Endodermal cell (in vitro differentiated cells): ENCODE results near the gene RLN2. TPM values are rescaled to one million over a fixed set of nuclear protein-coding genes. Genes with fewer than 3 reads are reported as not detected.
"Not testable (repeated sequence)": the region's sequence is repeated elsewhere in the genome, so short reads cannot be mapped to it uniquely, and the experiment has no call there.

Source experiments
- DNase-seq: peaks from one replicate; pipeline ENCODE4 v3.0.0-alpha.2; 2017
- H3K27ac ChIP-seq: 2 replicates; pipeline ENCODE4 v1.5.1; 2013; ENCODE audit warnings: mild to moderate bottlenecking, low read depth, low read length, moderate library complexity
- H3K27me3 ChIP-seq: 2 replicates; pipeline ENCODE4 v1.6.1; 2013; ENCODE audit warnings: mild to moderate bottlenecking, low read length, moderate library complexity; ENCODE audit not compliant: insufficient read depth, control insufficient read depth, poor library complexity, severe bottlenecking
- H3K36me3 ChIP-seq: 2 replicates; pipeline ENCODE4 v1.7.0; 2013; ENCODE audit warnings: mild to moderate bottlenecking, low read length, moderate library complexity; ENCODE audit not compliant: control insufficient read depth, insufficient read depth
- H3K4me1 ChIP-seq: one replicate; pipeline ENCODE4 v1.7.0; 2013; ENCODE audit warnings: low read length; ENCODE audit not compliant: control insufficient read depth, insufficient read depth
- H3K4me3 ChIP-seq: 2 replicates; pipeline ENCODE4 v1.5.1; 2013; ENCODE audit warnings: mild to moderate bottlenecking, low read length, moderate library complexity
- H3K9ac ChIP-seq: 2 replicates; pipeline ENCODE4 v1.6.1; 2013; ENCODE audit warnings: mild to moderate bottlenecking, low read length, moderate library complexity; ENCODE audit not compliant: poor library complexity, severe bottlenecking; ENCODE audit errors: extremely low read depth
- H3K9me3 ChIP-seq: 2 replicates; pipeline ENCODE4 v1.6.1; 2013; ENCODE audit warnings: mild to moderate bottlenecking, low read length, moderate library complexity; ENCODE audit not compliant: control insufficient read depth
- H3K27ac Mint-ChIP-seq: 2 replicates; pipeline ENCODE4 v1.8.0; 2020; ENCODE audit warnings: mixed read lengths
- H3K27me3 Mint-ChIP-seq: 2 replicates; pipeline ENCODE4 v1.8.0; 2021; ENCODE audit warnings: mild to moderate bottlenecking, mixed read lengths; ENCODE audit not compliant: insufficient read depth
- H3K36me3 Mint-ChIP-seq: 2 replicates; pipeline ENCODE4 v1.8.0; 2020; ENCODE audit warnings: low read depth, mixed read lengths
- H3K4me1 Mint-ChIP-seq: 2 replicates; pipeline ENCODE4 v1.8.0; 2020; ENCODE audit warnings: mixed read lengths
- H3K4me3 Mint-ChIP-seq: 2 replicates; pipeline ENCODE4 v1.8.0; 2020; ENCODE audit warnings: mild to moderate bottlenecking, moderate library complexity, mixed read lengths
- H3K9me3 Mint-ChIP-seq: 2 replicates; pipeline ENCODE4 v1.8.0; 2020; ENCODE audit warnings: mild to moderate bottlenecking, mixed read lengths
- CTCF ChIP-seq: fragments of 200-600 bp; sonication (generic); conservative IDR thresholded peaks from 2 replicates; pipeline ENCODE4 v1.5.0; 2021; ENCODE audit warnings: antibody characterized with exemption, mild to moderate bottlenecking
- WGBS, 2 experiments: methylation state at CpG; one replicate each; pipeline versions ENCODE4 v1.1.5 to v1.1.7; 2013; ENCODE audit warnings: missing lambda C conversion rate in 2 of 2, mixed read lengths in 1 of 2; ENCODE audit not compliant: insufficient coverage in 1 of 2, insufficient read length in 1 of 2; 5-methylcytosine and 5-hydroxymethylcytosine counted together
- total RNA-seq, 2 donors: library from RNA; stranded (reverse); fragmentation: NEBNext Ultra II Directional in 1 of 2; extraction: Animal tissue kit (Norgen Biotek cat#: 25700) in 1 of 2; gene quantifications; 2 replicates in 1 of 2; 3 replicates in 1 of 2; pipeline ENCODE4 v1.2.1, GENCODE V29; 2021

RLN2 gene
- total RNA-seq, 2 donors from 2014 or later = 2.3 to 7.9 TPM

GRCh38 chr9:5336688-5337087 is 32.2 kb upstream of the RLN2 start:
- Mint-ChIP-seq H3K4me3 (no peak overlapping the region), H3K27ac (no peak overlapping the region), H3K36me3 (no peaks in the 10 kb centered on the region), H3K9me3 (no peaks in the 10 kb centered on the region), H3K27me3 (no peaks in the 10 kb centered on the region), H3K4me1 (no peaks in the 10 kb centered on the region)
- H3K27ac ChIP-seq = no peak overlapping the region
- H3K36me3 ChIP-seq = no peaks in the 10 kb centered on the region
- no peaks in the 10 kb centered on the region for H3K9me3 ChIP-seq
- no peak for DNase-seq
- H3K9ac ChIP-seq = no peak overlapping the region
- H3K4me3 ChIP-seq = no peak overlapping the region
- no peaks in the 10 kb centered on the region for H3K27me3 ChIP-seq
- TF ChIP-seq CTCF = no peak
- 83 to 89% methylated on average over 1 to 4 of the region's 4 CpGs for WGBS, 2 experiments
- H3K4me1 ChIP-seq = no peaks in the 10 kb centered on the region

- H3K36me3 Mint-ChIP-seq, H3K4me1 Mint-ChIP-seq, H3K9ac ChIP-seq, H3K27me3 ChIP-seq, DNase-seq, H3K36me3 ChIP-seq, H3K4me3 Mint-ChIP-seq, H3K27me3 Mint-ChIP-seq, H3K27ac ChIP-seq, H3K27ac Mint-ChIP-seq, H3K9me3 ChIP-seq, H3K9me3 Mint-ChIP-seq, H3K4me3 ChIP-seq, H3K4me1 ChIP-seq: not testable (repeated sequence)
- WGBS, 2 experiments = 93% methylated on average over 3 of the region's 3 CpGs; no CpG with 5 or more reads in 1 of the 2 experiments
Observed at GRCh38 chr9:5331276-5331675, 26.8 kb upstream of the RLN2 start.

GRCh38 chr9:5326893-5327548 is 22.5 kb upstream of the RLN2 start:
- Mint-ChIP-seq H3K4me3 (peak overlapping the region; percentile 29), H3K27ac (peak overlapping the region; percentile 44)
- WGBS, 2 experiments = 50 to 57% methylated on average over 8 to 10 of the region's 10 CpGs

More at GRCh38 chr9:5326893-5327548, 22.5 kb upstream of the RLN2 start:
- peaks cover 4% of the 10 kb centered on the region for H3K9me3 Mint-ChIP-seq
- Histone ChIP-seq H3K9me3 (no peaks in the 10 kb centered on the region), H3K4me1 (no peaks in the 10 kb centered on the region), H3K27ac (no peak overlapping the region), H3K27me3 (no peaks in the 10 kb centered on the region), H3K9ac (no peak overlapping the region), H3K36me3 (no peaks in the 10 kb centered on the region), H3K4me3 (peak overlapping the region; percentile 49)
- peaks cover 7% of the 10 kb centered on the region for H3K4me1 Mint-ChIP-seq
- TF ChIP-seq CTCF = peak; percentile 52
- no peaks in the 10 kb centered on the region for H3K27me3 Mint-ChIP-seq
- no peaks in the 10 kb centered on the region for H3K36me3 Mint-ChIP-seq
- peak; percentile 93 for DNase-seq
